H1 (cell line): ENCODE measurements around the gene RNF166. TPM values are rescaled to one million over a fixed set of nuclear protein-coding genes. Genes with fewer than 3 reads are reported as not detected.

ENCODE experiments used
- ATF2 ChIP-seq: IDR thresholded peaks from 2 replicates; pipeline ENCODE4 v1.6.1; 2012; ENCODE audit warnings: low read length, inconsistent platforms
- BRCA1 ChIP-seq: IDR thresholded peaks from 2 replicates; pipeline ENCODE4 v1.6.1; 2012; ENCODE audit warnings: low read depth, low read length, improper control_type of control experiment
- HDAC6 ChIP-seq: IDR thresholded peaks from one replicate; pipeline ENCODE4 v1.7.1; 2012; ENCODE audit warnings: low read depth, mild to moderate bottlenecking, inconsistent platforms, low read length, moderate library complexity
- JUND ChIP-seq: IDR thresholded peaks from 2 replicates; pipeline ENCODE4 v1.6.1; 2011; ENCODE audit warnings: mild to moderate bottlenecking, improper control_type of control experiment, low read length
- POLR2AphosphoS5 ChIP-seq: IDR thresholded peaks from 2 replicates; pipeline ENCODE4 v1.6.1; 2011; ENCODE audit warnings: low read depth, low read length
- POU5F1 ChIP-seq: IDR thresholded peaks from 2 replicates; pipeline ENCODE4 v1.6.1; 2011; ENCODE audit warnings: low read depth, mild to moderate bottlenecking, low read length, moderate library complexity
- SUZ12 ChIP-seq: fragments of 200-600 bp; sonication (generic); IDR thresholded peaks from 2 replicates; pipeline ENCODE4 v1.6.1; 2012; ENCODE audit warnings: mild to moderate bottlenecking, inconsistent platforms, low read length, moderate library complexity, mixed read lengths
- polyA plus RNA-seq, 7 experiments: library from polyadenylated mRNA; depleted of rRNA in 3 of 7; stranded (reverse) in 5 of 7; unstranded in 2 of 7; fragments of >200 nt in 5 of 7; fragments of 200-250 nt in 2 of 7; gene quantifications; 1 replicate in 5 of 7; 2 replicates in 1 of 7; 4 replicates in 1 of 7; pipeline versions ENCODE4 v1.2.1 to v1.2.3, GENCODE V29; 2011 to 2013; ENCODE audit warnings: missing spikeins in 2 of 7, mixed read lengths in 2 of 7
- total RNA-seq: library from RNA; stranded (reverse); fragmentation: NEBNext Ultra II Directional; extraction: Animal tissue kit (Norgen Biotek cat#: 25700); gene quantifications from 2 replicates; pipeline ENCODE4 v1.2.1, GENCODE V29; 2021

RNF166 gene
- total and polyA plus RNA-seq, 2 of the 8 experiments (the other 6 are each of a cell fraction or from before 2014, with no cell fraction given) = 29.8 to 31.2 TPM

- TF ChIP-seq ATF2 (no peak), SUZ12 (no peak), JUND (no peak), POU5F1 (no peak), HDAC6 (no peak), POLR2AphosphoS5 (no peak), BRCA1 (no peak)
Measured at GRCh38 chr16:88727871-88728270, 21.7 kb upstream of the RNF166 start (continued).
